ENCODE results near the gene FUT6. TPM values are rescaled to one million over a fixed set of nuclear protein-coding genes. Genes with fewer than 3 reads are reported as not detected.

Gene FUT6
- total RNA-seq, 1 experiment from 2014 or later = not detected

DNA sequence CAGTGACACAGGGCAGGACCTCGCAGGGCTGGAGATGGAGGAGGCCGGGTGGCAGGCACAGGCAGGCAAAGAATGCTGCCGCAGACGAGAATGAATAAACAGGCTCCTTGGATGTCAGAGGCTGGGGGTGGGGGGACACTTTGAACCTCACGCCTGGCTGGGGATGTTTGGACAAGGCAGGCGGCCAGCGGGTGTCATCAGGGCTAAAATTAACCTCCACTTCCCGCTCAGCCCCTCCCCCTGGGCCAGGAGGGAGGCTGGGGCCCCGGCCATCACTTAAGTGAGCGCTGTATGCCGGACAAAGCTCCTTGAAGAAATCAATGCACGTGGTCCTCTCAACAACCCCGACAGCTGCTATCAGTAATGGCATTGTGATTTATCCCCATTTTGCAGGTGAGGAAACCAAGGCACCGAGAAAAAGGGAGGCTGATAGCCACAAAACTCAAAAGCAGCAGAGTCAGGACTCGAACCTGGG is 41.1 kb upstream of the FUT6 start:
- BruUV-seq (replicated peaks) = no TSS peak
- Histone ChIP-seq H3K4me1 (ENCODE audit: control insufficient read depth, insufficient read depth, low read length) (no peaks in the 10 kb centered on the region), H3K9me3 (ENCODE audit: control insufficient read depth, insufficient read depth, low read depth, low read length) (no peaks in the 10 kb centered on the region), H3K4me3 (ENCODE audit: low read depth in 2 of 2, low read length in 2 of 2) (no peak overlapping the region), H3K36me3 (ENCODE audit: control insufficient read depth, insufficient read depth, low read length) (no peaks in the 10 kb centered on the region), H3K27me3 (ENCODE audit: control insufficient read depth, insufficient read depth, low read length) (no peaks in the 10 kb centered on the region), H3K27ac (ENCODE audit: low read length) (no peak overlapping the region)
- no peak for TF ChIP-seq POLR2AphosphoS5 (IDR thresholded peaks at IDR 0.05; ENCODE audit: low read depth, low read length)
- TF ChIP-seq TCF7L2 (IDR thresholded peaks at IDR 0.05; ENCODE audit: low read depth, low read length) = no peak
- TF ChIP-seq, protein P1, sequence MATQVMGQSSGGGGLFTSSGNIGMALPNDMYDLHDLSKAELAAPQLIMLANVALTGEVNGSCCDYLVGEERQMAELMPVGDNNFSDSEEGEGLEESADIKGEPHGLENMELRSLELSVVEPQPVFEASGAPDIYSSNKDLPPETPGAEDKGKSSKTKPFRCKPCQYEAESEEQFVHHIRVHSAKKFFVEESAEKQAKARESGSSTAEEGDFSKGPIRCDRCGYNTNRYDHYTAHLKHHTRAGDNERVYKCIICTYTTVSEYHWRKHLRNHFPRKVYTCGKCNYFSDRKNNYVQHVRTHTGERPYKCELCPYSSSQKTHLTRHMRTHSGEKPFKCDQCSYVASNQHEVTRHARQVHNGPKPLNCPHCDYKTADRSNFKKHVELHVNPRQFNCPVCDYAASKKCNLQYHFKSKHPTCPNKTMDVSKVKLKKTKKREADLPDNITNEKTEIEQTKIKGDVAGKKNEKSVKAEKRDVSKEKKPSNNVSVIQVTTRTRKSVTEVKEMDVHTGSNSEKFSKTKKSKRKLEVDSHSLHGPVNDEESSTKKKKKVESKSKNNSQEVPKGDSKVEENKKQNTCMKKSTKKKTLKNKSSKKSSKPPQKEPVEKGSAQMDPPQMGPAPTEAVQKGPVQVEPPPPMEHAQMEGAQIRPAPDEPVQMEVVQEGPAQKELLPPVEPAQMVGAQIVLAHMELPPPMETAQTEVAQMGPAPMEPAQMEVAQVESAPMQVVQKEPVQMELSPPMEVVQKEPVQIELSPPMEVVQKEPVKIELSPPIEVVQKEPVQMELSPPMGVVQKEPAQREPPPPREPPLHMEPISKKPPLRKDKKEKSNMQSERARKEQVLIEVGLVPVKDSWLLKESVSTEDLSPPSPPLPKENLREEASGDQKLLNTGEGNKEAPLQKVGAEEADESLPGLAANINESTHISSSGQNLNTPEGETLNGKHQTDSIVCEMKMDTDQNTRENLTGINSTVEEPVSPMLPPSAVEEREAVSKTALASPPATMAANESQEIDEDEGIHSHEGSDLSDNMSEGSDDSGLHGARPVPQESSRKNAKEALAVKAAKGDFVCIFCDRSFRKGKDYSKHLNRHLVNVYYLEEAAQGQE (IDR thresholded peaks at IDR 0.05; ENCODE audit: insufficient read depth in 1 of 2, low read depth in 2 of 2, low read length in 1 of 2) = no peak
- no peak for TF ChIP-seq CTCF (IDR thresholded peaks at IDR 0.05)
- TF ChIP-seq SIN3A (IDR thresholded peaks at IDR 0.05; ENCODE audit: borderline replicate concordance, insufficient read depth, low read depth, low read length) = no peak
- in situ Hi-C loops (cut with HindIII; ENCODE audit: low pct_unique_long_range_greater_than_20kb, low sequenced_read_pairs) (no loop called here), intact Hi-C loops (cut with micrococcal nuclease; ENCODE audit: unreplicated experiment) (no loop called here)
- DNase-seq (ENCODE audit: low read depth, low spot score) (no peak), ATAC-seq (no peak)
- ChIA-PET CTCF (no interaction called here), POLR2A (no interaction called here)

DNA sequence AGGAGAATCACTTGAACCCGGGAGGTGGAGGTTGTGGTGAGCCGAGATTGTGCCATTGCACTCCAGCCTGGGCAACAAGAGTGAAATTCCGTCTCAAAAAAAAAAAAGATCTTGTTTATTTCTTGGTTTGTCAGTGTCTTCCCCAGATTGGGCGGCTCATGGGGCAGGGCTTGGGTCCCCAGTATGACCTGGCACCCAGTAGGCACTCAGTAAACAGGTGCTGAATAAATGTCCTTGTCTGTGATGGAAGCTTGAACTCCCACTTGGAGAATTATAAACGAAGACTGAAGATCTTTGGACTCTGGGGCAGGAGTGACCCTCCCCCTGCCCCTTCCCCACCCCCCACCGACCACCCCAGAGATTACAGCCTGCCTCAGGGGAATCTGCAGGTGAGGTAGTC is 40.7 kb upstream of the FUT6 start:
- no TSS peak for BruUV-seq (replicated peaks)
- CTCF ChIA-PET = no interaction called here
- in situ Hi-C loops (cut with HindIII; ENCODE audit: low pct_unique_long_range_greater_than_20kb, low sequenced_read_pairs) (no loop called here), intact Hi-C loops (cut with micrococcal nuclease; ENCODE audit: unreplicated experiment) (no loop called here)
- no peaks in the 10 kb centered on the region for H3K36me3 ChIP-seq (ENCODE audit: control insufficient read depth, insufficient read depth, low read length)
- H3K4me1 ChIP-seq (ENCODE audit: control insufficient read depth, insufficient read depth, low read length) = no peaks in the 10 kb centered on the region
- H3K27ac ChIP-seq (ENCODE audit: low read length) = no peak overlapping the region
- no peaks in the 10 kb centered on the region for H3K9me3 ChIP-seq (ENCODE audit: control insufficient read depth, insufficient read depth, low read depth, low read length)
- TF ChIP-seq POLR2AphosphoS5 (IDR thresholded peaks at IDR 0.05; ENCODE audit: low read depth, low read length) (no peak), TCF7L2 (IDR thresholded peaks at IDR 0.05; ENCODE audit: low read depth, low read length) (no peak)
- no peak overlapping the region for H3K4me3 ChIP-seq (ENCODE audit: low read depth in 2 of 2, low read length in 2 of 2)
- ATAC-seq (no peak), DNase-seq (ENCODE audit: low read depth, low spot score) (no peak)
- POLR2A ChIA-PET = no interaction called here
- no peaks in the 10 kb centered on the region for H3K27me3 ChIP-seq (ENCODE audit: control insufficient read depth, insufficient read depth, low read length)

GRCh38 chr19:5877882-5878281 is 38.4 kb upstream of the FUT6 start:
- no peak overlapping the region for H3K27ac ChIP-seq (ENCODE audit: low read length)
- ATAC-seq (no peak), DNase-seq (ENCODE audit: low read depth, low spot score) (no peak)
- in situ Hi-C loops (cut with HindIII; ENCODE audit: low pct_unique_long_range_greater_than_20kb, low sequenced_read_pairs) (no loop called here), intact Hi-C loops (cut with micrococcal nuclease; ENCODE audit: unreplicated experiment) (no loop called here)
- CTCF ChIA-PET = no interaction called here
- no peak overlapping the region for H3K4me3 ChIP-seq (ENCODE audit: low read depth in 2 of 2, low read length in 2 of 2)
- H3K27me3 ChIP-seq (ENCODE audit: control insufficient read depth, insufficient read depth, low read length) = no peaks in the 10 kb centered on the region
- H3K9me3 ChIP-seq (ENCODE audit: control insufficient read depth, insufficient read depth, low read depth, low read length) = no peaks in the 10 kb centered on the region
- TF ChIP-seq, protein P1 (IDR thresholded peaks at IDR 0.05; ENCODE audit: insufficient read depth in 1 of 2, low read depth in 2 of 2, low read length in 1 of 2) = no peak
- BruUV-seq (replicated peaks) = no TSS peak
- POLR2A ChIA-PET = no interaction called here
- H3K36me3 ChIP-seq (ENCODE audit: control insufficient read depth, insufficient read depth, low read length) = no peaks in the 10 kb centered on the region
- no peaks in the 10 kb centered on the region for H3K4me1 ChIP-seq (ENCODE audit: control insufficient read depth, insufficient read depth, low read length)
